Progenitor cell of endocrine pancreas (in vitro differentiated cells): ENCODE measurements around the gene METTL6. TPM values are rescaled to one million over a fixed set of nuclear protein-coding genes. Genes with fewer than 3 reads are reported as not detected.
"Not testable (repeated sequence)": the region's sequence is repeated elsewhere in the genome, so short reads cannot be mapped to it uniquely, and the experiment has no call there.

Experiments
- DNase-seq: peaks from one replicate; pipeline ENCODE4 v3.0.0; 2021; ENCODE audit warnings: low spot score; ENCODE audit not compliant: unreplicated experiment
- H3K27ac Mint-ChIP-seq: 2 replicates; pipeline ENCODE4 v1.8.0; 2021; ENCODE audit warnings: mild to moderate bottlenecking, moderate library complexity, mixed read lengths
- H3K27me3 Mint-ChIP-seq: 2 replicates; pipeline ENCODE4 v1.8.0; 2021; ENCODE audit warnings: mixed read lengths
- H3K36me3 Mint-ChIP-seq: 2 replicates; pipeline ENCODE4 v1.8.0; 2022; ENCODE audit warnings: mixed read lengths; ENCODE audit not compliant: insufficient read depth
- H3K4me1 Mint-ChIP-seq: 2 replicates; pipeline ENCODE4 v1.8.0; 2021; ENCODE audit warnings: low read depth, mixed read lengths
- H3K4me3 Mint-ChIP-seq: 2 replicates; pipeline ENCODE4 v1.8.0; 2021; ENCODE audit warnings: low read depth, mild to moderate bottlenecking, moderate library complexity, mixed read lengths
- H3K9me3 Mint-ChIP-seq: 2 replicates; pipeline ENCODE4 v1.8.0; 2021; ENCODE audit warnings: low read depth, mixed read lengths
- CTCF ChIP-seq: fragments of 200-600 bp; sonication (generic); IDR thresholded peaks from one replicate; pipeline ENCODE4 v1.5.0; 2021; ENCODE audit warnings: antibody characterized with exemption, mild to moderate bottlenecking; ENCODE audit not compliant: unreplicated experiment
- total RNA-seq: library from RNA; stranded (reverse); gene quantifications from 2 replicates; pipeline ENCODE4 v1.2.1, GENCODE V29; 2021

METTL6 gene
- total RNA-seq, 1 donor from 2014 or later, result 28.2 TPM

GRCh38 chr3:15390460-15390859 is 36.9 kb downstream of the METTL6 start:
- no peak overlapping the region for H3K4me3 Mint-ChIP-seq
- no peaks in the 10 kb centered on the region for H3K27me3 Mint-ChIP-seq
- H3K36me3 Mint-ChIP-seq, result no peaks in the 10 kb centered on the region
- H3K4me1 Mint-ChIP-seq, result no peaks in the 10 kb centered on the region
- peaks cover 6% of the 10 kb centered on the region for H3K9me3 Mint-ChIP-seq
- DNase-seq, result no peak
- no peak for TF ChIP-seq CTCF
- H3K27ac Mint-ChIP-seq, result no peak overlapping the region

- H3K36me3 Mint-ChIP-seq, H3K9me3 Mint-ChIP-seq, H3K4me1 Mint-ChIP-seq, H3K4me3 Mint-ChIP-seq, DNase-seq, H3K27ac Mint-ChIP-seq, H3K27me3 Mint-ChIP-seq: not testable (repeated sequence)
These were observed 39.0 kb downstream of the METTL6 start for GRCh38 chr3:15388335-15388734.

- Mint-ChIP-seq H3K27me3 (no peaks in the 10 kb centered on the region), H3K4me3 (no peak overlapping the region), H3K9me3 (peaks cover 4% of the 10 kb centered on the region), H3K36me3 (no peaks in the 10 kb centered on the region), H3K27ac (no peak overlapping the region), H3K4me1 (no peaks in the 10 kb centered on the region)
- DNase-seq, result no peak
- TF ChIP-seq CTCF, result no peak
These were observed 39.6 kb downstream of the METTL6 start for GRCh38 chr3:15387735-15388134.

- H3K36me3 Mint-ChIP-seq, result no peaks in the 10 kb centered on the region
These were observed 40.2 kb downstream of the METTL6 start for GRCh38 chr3:15387171-15387581.

GRCh38 chr3:15386654-15386955 is 40.7 kb downstream of the METTL6 start:
- not testable (repeated sequence) for DNase-seq, H3K27me3 Mint-ChIP-seq, H3K9me3 Mint-ChIP-seq, H3K4me1 Mint-ChIP-seq, H3K27ac Mint-ChIP-seq, H3K36me3 Mint-ChIP-seq, H3K4me3 Mint-ChIP-seq

More at GRCh38 chr3:15387171-15387581, 40.2 kb downstream of the METTL6 start:
- Mint-ChIP-seq H3K4me1 (no peaks in the 10 kb centered on the region), H3K27me3 (no peaks in the 10 kb centered on the region), H3K27ac (no peak overlapping the region), H3K4me3 (no peak overlapping the region), H3K9me3 (peaks cover 4% of the 10 kb centered on the region)
- no peak for DNase-seq
- no peak for TF ChIP-seq CTCF

GRCh38 chr3:15385901-15386653 is 41.3 kb downstream of the METTL6 start:
- H3K27ac Mint-ChIP-seq, result no peak overlapping the region
- H3K4me3 Mint-ChIP-seq, result no peak overlapping the region
- H3K9me3 Mint-ChIP-seq, result peaks cover 4% of the 10 kb centered on the region
- no peaks in the 10 kb centered on the region for H3K36me3 Mint-ChIP-seq
- DNase-seq, result no peak
- H3K4me1 Mint-ChIP-seq, result no peaks in the 10 kb centered on the region
- no peaks in the 10 kb centered on the region for H3K27me3 Mint-ChIP-seq
- TF ChIP-seq CTCF, result no peak

GRCh38 chr3:15385238-15385695 is 42.1 kb downstream of the METTL6 start:
- H3K9me3 Mint-ChIP-seq, H3K36me3 Mint-ChIP-seq, H3K4me1 Mint-ChIP-seq, H3K27ac Mint-ChIP-seq, H3K27me3 Mint-ChIP-seq, H3K4me3 Mint-ChIP-seq, DNase-seq: not testable (repeated sequence)
